K562 (cell line): ENCODE data around the gene P2RX3. TPM values are rescaled to one million over a fixed set of nuclear protein-coding genes. Genes with fewer than 3 reads are reported as not detected.

Experiments used
- AFF1 ChIP-seq, 2 experiments: fragments of 450-650 bp; IDR thresholded peaks; 2 replicates each; pipeline ENCODE4 v1.6.1; 2018; ENCODE audit warnings: mild to moderate bottlenecking in 2 of 2, low read depth in 1 of 2; ENCODE audit not compliant: partially characterized antibody in 2 of 2
- ELF4 ChIP-seq: fragments of 450-650 bp; formaldehyde crosslinking; IDR thresholded peaks from 2 replicates; pipeline ENCODE4 v1.4.0; 2022; ENCODE audit warnings: missing genetic modification characterization
- FOXJ2 ChIP-seq: fragments of 200-800 bp; sonication (Bioruptor generic); IDR thresholded peaks from 2 replicates; pipeline ENCODE4 v1.6.1; 2016; ENCODE audit warnings: missing genetic modification characterization, missing compliant biosample characterization
- FOXJ3 ChIP-seq: sonication (generic); formaldehyde crosslinking; IDR thresholded peaks from 2 replicates; pipeline ENCODE4 v1.4.0; 2020; ENCODE audit warnings: mild to moderate bottlenecking, missing genetic modification reagents
- GABPA ChIP-seq: fragments of 200-800 bp; sonication (Bioruptor generic); conservative IDR thresholded peaks from 2 replicates; pipeline ENCODE4 v1.6.1; 2016; ENCODE audit warnings: low read depth, missing genetic modification characterization, missing compliant biosample characterization
- HNRNPLL ChIP-seq: fragments of 200-400 bp; formaldehyde crosslinking; IDR thresholded peaks from 2 replicates; pipeline ENCODE4 v1.6.1; 2017; ENCODE audit warnings: low read length, low read depth, mild to moderate bottlenecking; ENCODE audit not compliant: poor library complexity, severe bottlenecking
- HOMEZ ChIP-seq: fragments of 250-450 bp; sonication (Bioruptor Pico); IDR thresholded peaks from 2 replicates; pipeline ENCODE4 v1.4.0; 2020; ENCODE audit warnings: mild to moderate bottlenecking, moderate library complexity
- RBM15 ChIP-seq: fragments of 200-400 bp; formaldehyde crosslinking; IDR thresholded peaks from 2 replicates; pipeline ENCODE4 v1.6.1; 2018; ENCODE audit warnings: mild to moderate bottlenecking, low read length, moderate library complexity; ENCODE audit not compliant: insufficient read depth
- SETDB1 ChIP-seq: IDR thresholded peaks from one replicate; pipeline ENCODE4 v1.6.1; 2012; ENCODE audit warnings: low read length, control low read depth, inconsistent platforms
- SMAD4 ChIP-seq: fragments of 250-450 bp; sonication (Bioruptor Pico); conservative IDR thresholded peaks from 2 replicates; pipeline ENCODE4 v1.8.0; 2021; ENCODE audit warnings: inconsistent platforms, mild to moderate bottlenecking, moderate library complexity
- TSHZ1 ChIP-seq: fragments of 250-450 bp; sonication (Bioruptor Pico); IDR thresholded peaks from 2 replicates; pipeline ENCODE4 v1.4.0; 2020; ENCODE audit warnings: mild to moderate bottlenecking, moderate library complexity
- ZBTB9 ChIP-seq: fragments of 450-650 bp; formaldehyde crosslinking; IDR thresholded peaks from 2 replicates; pipeline ENCODE4 v1.4.0; 2020; ENCODE audit warnings: mild to moderate bottlenecking, moderate library complexity
- ZFX ChIP-seq: sonication (generic); formaldehyde crosslinking; IDR thresholded peaks from 2 replicates; pipeline ENCODE4 v1.8.0; 2022; ENCODE audit warnings: mild to moderate bottlenecking, missing genetic modification reagents, moderate library complexity
- ZNF740 ChIP-seq, 3 experiments: fragments of 200-800 bp in 1 of 3; sonication (Bioruptor generic) in 1 of 3; sonication (generic) in 1 of 3; formaldehyde crosslinking in 1 of 3; IDR thresholded peaks; 2 replicates each; pipeline versions ENCODE4 v1.6.1 to v1.8.0; 2016 to 2022; ENCODE audit warnings: mild to moderate bottlenecking in 2 of 3, missing compliant biosample characterization in 2 of 3, missing genetic modification characterization in 2 of 3, missing genetic modification reagents in 1 of 3
- polyA plus RNA-seq, 8 experiments: library from polyadenylated mRNA; depleted of rRNA in 4 of 8; stranded (reverse) in 5 of 8; unstranded in 3 of 8; fragments of >200 nt; fragmentation: Nextera tagmentation in 2 of 8; fragmentation: Illumina TruSeq in 1 of 8; extraction: Ambion mirVana in 2 of 8; extraction: Trizol in 1 of 8; gene quantifications; 2 replicates each; pipeline versions ENCODE4 v1.2.1 to v1.2.3, GENCODE V29; 2011 to 2014; ENCODE audit warnings: inconsistent platforms in 1 of 8, missing spikeins in 1 of 8
- total RNA-seq, 7 experiments: library from RNA; depleted of rRNA in 6 of 7; stranded (reverse); fragments of >200 nt in 6 of 7; fragmentation: Illumina TruSeq in 2 of 7; extraction: Trizol in 2 of 7; gene quantifications; 2 replicates each; pipeline versions ENCODE4 v1.2.1 to v1.2.3, GENCODE V29; 2011 to 2021; ENCODE audit warnings: low replicate concordance in 1 of 7

Gene P2RX3
- total and polyA plus RNA-seq, 9 of the 15 experiments (the other 6 are each of a cell fraction or from before 2014, with no cell fraction given) = not detected

GRCh38 chr11:57345555-57346211 is 7.5 kb downstream of the P2RX3 start (continued):
- TF ChIP-seq SETDB1 (no peak), ZNF740 (CRISPR knock-in tag; IDR thresholded peaks at IDR 0.05) (peak; percentile 94), ZNF740 (tag; IDR thresholded peaks at IDR 0.05) (peak in 1 of 2 experiments; percentile 93; a peak in 2 of 4 replicates), ZBTB9 (CRISPR knock-in tag) (no peak), HOMEZ (CRISPR knock-in tag) (no peak), HNRNPLL (no peak), FOXJ3 (CRISPR knock-in tag) (no peak), ZFX (CRISPR knock-in tag) (peak; percentile 69), GABPA (no peak), SMAD4 (CRISPR knock-in tag) (no peak), ELF4 (CRISPR knock-in tag) (no peak), FOXJ2 (no peak), AFF1 (IDR thresholded peaks at IDR 0.05; ENCODE audit: low read depth in 1 of 2, partially characterized antibody in 2 of 2) (no peak), RBM15 (no peak), TSHZ1 (CRISPR knock-in tag) (no peak)
